ELR (cell line): Measurements from ENCODE around the gene OR5K1.

Source experiments
- DNase-seq: peaks from one replicate; pipeline ENCODE4 v3.0.0-alpha.2; 2015; ENCODE audit warnings: low read depth

OR5K1 gene

DNA sequence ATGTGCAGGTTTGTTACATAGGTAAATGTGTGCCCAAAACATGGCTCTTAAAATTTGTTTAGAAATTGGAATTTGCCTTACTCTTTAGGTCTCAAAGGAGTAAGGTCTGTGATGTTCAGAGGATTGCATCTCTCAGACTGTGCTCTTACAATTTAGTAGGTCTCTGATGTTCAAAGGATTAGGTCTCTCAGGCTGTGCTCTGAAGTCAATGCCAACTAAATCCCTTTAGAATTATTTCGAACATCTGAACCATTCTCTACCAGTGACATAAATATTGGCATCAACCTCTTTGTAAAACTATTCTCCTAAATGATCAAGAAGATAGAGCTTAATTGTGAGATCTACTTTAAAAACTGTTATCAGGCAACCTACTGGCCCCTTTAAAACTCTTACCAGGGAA, at the start of gene OR5K1:
OR5K1 (plus strand) TSS at position 301 of the 400 bp plus-strand sequence. CDS start 6,376 bp downstream, outside the sequence.
- no peak for DNase-seq

DNA sequence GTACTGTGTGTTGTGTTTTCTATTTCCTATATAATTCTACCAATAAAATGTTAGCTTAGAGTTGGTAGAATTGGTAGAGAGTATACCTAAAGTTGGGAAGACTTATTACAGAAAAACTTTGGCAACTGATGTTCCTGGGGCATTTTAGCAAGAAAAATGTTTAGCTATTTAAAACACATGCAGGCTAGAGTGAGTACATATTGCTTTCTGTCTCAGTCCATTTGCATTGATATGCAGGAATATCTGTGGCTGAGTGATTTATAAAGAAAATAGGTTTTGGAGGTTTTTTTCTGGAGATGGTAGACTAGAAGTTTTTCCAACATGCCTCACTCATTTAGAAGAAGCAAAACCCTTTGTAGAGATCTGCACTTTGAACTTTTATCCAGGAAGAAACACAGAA, 30.4 kb upstream of the OR5K1 start:
- no peak for DNase-seq

DNA sequence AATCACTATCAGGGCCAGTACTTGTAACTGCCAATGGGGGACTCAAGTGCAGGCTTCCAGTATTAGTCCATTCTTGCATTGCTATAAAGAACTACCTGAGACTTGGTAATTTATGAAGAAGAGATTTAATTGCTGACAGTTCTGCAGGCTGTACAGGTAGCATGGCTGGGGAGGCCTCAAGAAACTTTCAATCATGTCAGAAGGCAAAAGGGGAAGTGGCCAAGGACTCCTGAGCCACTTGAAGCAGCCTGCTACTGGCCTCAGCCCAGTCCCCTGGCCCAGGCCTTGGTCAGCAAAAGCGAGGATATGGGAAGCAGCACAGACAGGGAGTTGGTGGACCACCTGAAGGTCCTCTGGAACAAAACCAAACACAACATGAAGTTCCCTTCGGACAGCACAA, 29.2 kb upstream of the OR5K1 start:
- no peak for DNase-seq

DNA sequence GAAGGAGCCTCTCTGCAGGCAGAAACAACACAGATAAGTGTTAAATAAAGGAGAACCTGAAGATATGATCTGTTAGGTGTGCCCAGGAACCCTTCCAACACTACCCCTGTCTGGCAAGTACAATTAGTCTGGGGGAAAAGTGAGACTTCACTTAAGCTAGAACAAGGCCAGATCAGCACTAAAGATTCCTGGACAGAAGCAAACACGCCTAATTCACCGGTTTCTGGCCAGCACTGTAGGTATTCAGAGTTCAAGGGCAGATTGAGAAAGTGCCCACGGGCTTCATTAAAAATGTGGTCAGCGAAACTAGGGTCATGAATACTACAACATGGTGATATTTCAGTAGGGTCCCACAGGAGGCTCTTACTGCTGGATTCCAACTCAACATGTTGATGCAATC, 28.6 kb upstream of the OR5K1 start:
- no peak for DNase-seq

DNA sequence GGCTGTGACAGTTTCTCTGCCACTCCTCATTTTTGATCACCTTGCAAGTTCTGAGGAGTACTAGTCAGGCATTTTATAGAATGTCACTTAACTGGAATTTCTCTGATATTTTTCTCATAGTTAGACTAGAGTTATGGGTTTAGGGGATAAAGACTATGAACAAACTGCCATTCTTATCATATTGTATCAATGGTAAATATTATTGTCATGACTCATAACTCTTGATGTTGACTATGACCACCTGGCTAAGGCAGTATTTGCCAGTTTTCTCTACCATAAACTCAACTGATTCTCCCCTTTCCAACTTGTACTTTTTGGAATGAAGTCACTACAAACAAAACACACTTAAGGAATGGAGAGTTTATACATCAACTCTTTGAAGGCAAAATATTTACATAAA, 22.7 kb upstream of the OR5K1 start:
- DNase-seq = no peak

DNA sequence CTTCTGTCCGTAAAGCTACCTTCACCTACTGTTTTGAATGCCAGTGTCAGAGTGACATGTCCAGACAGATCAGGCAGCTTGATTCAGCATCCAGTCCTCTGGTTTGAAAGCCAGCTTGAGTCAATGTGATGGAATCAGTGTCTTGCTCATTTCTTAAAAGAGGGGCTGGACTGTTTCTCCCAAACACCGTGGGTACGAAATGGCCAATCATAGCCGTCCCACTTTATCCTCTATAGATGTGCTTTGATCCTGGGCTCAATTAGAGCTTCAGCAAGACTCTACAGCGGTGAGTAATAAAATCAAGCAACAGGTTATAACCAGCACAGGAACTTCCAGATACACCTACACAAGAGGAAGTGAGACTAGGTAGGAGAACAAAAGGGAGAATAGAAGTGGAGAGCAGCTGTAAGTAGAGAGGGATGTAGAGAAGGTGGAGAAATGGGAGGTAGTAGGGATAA, 17.0 kb upstream of the OR5K1 start:
- no peak for DNase-seq

DNA sequence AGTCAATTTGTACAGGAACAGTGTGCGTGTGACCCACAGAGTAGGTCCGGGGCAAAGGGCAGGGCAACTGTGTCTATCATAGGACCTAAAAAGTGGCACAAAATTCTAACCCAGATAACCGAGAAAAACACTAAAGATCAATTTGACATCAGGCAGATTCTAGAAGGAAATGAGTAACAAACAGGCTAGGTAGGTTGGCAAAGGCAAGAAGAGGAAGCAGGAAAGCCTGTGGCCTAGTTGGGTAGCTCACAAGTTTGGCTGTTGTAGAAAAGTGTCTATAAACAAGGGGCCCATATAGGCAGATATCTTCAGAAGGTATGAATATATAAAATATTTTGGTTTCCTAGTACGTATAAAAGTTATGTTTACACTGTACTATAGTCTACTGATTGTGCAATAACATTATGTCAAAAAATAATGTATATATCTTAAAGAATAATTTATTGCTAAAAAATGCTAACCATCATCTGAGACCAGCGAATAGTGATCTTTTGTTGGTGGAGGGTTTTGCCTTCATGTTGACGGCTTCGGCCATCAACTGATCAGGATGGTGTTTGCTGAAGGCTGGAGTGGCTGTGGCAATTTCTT, 13.3 kb upstream of the OR5K1 start:
- DNase-seq = no peak

DNA sequence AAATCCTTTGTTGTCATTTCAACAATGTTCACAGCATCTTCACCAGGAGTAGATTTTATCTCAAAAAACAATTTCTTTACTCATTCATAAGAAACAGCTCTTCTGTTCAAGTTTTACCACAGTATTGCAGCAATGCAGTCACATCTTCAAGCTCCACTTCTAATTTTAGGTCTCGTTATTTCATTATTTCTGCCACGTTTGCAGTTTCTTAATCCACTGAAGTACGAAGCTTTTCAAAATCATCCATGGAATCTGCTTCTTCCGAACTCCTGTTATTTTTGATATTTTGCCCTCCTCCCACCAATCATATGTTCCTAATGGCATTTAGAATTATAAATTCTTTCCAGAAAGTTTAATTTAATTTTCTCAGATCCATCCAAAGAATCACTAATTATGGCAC, 12.6 kb upstream of the OR5K1 start:
- no peak for DNase-seq

DNA sequence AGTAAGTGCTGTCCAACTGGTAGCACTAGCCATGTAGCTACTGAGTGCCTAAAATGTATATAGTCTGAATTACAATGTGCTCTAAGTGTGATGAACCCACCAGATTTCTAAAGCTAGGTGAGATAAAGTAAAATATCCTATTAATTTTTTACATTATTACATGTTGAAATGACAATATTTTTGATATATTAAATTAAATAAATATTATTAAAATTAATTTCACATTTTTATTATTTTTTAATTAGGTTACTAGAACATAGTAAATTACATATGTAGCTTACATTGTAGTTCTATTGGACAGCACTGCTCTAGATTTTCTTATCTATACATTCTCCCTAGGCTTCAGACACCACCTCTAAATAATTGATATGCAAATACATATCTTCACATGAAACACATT, 9.2 kb upstream of the OR5K1 start:
- DNase-seq = no peak

DNA sequence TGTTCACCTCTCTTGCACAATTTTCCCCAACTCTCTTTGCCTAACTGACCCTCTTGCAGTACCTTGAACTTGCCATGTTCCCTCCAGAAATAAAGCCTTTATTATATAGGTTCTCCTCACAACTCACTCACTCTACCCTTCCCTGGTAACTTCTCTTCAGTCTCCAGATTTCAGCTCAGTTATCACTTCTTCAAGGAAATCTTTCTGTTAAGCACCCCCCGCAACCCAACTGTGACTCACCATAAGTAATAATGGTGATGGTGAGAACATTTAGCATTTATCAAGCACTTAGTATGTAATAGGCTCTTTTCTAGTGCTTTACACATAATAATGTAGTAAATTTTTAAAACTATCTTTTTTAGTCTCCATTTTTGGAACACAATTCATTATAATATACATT, 8.1 kb upstream of the OR5K1 start:
- peak; percentile 8 for DNase-seq

DNA sequence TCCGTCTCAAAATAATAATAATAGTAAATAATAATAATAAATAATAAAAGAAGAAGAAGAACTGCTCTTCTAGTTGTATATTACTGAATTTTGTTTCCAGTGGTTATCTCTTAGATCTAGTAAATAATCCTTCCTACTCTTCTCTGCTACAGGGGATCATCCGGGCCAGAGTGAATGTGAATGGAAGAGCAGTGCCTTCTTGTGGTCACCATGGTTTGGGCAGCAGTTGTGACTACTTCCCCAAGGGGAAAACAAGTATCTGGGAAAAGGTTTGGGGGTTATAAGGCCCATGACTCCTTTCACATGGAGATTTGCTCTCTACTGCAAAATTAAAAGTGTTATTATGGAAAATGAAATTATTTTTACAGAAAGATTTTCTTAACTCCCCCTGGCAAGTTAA, 5.5 kb upstream of the OR5K1 start:
- peak; percentile 3 for DNase-seq

DNA sequence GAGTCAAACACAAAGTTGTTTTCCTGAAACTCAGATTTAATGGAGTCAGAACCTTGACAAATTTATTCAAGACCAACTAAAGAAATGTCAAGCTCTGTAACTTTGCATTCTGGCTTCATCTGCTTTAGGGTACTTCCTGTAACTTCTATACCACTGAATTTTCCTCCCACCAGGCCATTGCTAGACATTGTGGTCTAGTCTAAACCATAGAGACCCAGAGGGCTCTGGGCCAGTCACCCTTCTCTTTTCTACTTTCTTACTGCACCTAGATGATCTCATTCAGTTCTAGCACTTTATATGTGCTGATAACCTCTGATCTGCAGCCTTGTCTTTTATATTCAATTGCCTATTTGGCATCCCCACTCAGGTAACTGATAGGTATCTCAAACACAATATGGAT, 2.8 kb upstream of the OR5K1 start:
- DNase-seq = no peak

DNA sequence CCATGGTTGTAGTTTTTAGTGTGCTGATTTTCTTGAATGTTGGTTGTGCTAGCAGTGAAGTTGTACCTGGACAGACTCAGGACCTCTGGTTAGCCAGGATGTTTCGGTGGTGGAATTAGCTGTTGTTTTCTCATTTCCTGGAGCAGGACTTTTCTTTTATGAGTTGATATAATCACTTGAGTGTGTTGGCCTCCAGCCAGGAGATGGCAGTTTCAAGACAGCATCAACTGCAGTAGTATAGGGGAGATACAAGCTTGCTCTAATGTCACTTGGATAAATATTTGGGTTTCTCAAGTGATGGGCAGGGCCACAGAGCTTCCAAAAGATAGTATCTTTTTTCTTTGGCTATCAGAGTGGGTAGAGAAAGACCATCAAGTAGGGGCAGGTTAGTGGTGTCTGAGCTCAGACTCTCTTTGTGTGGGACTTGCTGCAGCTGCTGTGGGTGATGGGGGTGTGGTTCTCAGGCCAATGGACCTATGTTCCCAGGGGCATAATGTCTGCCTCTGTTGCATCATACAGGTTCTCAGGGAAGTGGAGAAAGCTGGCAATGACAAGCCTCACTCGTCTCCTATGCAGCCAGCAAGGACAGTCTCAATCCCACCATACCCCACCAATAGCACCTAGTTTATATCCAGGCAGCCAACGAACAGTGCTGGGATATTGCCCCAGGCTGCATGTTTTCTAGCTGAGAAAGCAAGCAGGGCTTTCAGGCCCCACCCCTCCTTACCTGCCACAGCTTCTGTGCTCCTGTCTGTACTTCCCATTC, 19.9 kb downstream of the OR5K1 start:
- DNase-seq = peak; percentile 1

DNA sequence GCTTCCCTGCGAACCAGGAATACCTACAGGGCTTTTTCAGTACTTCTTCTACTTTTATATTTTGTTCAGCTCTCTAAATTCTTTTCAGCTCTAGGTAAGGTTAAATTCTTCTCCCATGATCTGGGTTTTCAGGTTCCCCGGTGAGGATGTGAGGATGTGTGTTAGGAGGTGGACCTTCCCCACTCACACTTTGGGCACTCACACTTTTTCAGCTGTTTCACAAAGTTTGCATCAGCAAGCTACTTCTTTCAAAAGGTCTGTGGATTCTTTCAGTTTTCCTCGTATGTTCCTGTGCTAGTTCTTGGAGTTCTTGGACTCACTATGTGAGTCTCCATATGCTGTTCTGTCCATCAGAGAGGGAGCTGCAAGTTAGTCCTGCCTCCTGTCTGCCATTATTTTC, 20.6 kb downstream of the OR5K1 start:
- no peak for DNase-seq

DNA sequence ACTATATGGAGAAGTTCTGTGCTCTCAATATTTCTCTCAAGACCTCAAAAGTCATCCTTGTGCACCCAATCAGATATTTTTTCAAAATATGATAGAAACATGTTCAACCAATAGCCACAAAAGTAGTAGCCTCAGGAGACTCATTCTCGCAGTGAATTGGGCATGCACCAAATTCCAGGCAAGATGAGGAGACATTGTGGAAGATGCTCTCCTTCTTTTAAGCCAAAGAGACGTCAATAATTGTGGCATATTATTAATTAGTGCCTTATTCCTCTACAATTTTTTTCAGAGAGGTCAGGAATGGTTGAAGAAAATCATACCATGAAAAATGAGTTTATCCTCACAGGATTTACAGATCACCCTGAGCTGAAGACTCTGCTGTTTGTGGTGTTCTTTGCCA, 34.4 kb downstream of the OR5K1 start, which contains the start of gene OR5K2:
OR5K2 (plus strand) TSS at position 301 of the 400 bp plus-strand sequence; CDS start at position 301, 0 bp downstream.
- no peak for DNase-seq

DNA sequence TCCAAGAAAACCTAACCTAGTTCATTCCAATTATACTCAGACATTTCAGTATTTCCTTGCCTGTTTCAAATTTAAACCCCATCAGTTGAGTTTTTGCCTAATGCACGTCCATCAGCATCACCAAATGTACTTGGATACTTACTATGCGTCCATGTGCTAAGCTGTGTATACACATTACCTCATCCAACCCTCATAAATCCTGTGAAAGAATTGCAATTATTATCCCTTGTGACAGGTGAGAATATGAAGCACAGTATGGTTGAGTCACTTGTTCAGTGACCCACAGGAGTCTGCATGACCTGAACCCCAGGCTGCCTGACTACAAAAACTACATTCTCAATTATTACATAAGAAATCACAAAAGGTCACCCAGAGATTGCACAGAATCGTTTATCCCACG, 37.0 kb downstream of the OR5K1 start:
- no peak for DNase-seq

DNA sequence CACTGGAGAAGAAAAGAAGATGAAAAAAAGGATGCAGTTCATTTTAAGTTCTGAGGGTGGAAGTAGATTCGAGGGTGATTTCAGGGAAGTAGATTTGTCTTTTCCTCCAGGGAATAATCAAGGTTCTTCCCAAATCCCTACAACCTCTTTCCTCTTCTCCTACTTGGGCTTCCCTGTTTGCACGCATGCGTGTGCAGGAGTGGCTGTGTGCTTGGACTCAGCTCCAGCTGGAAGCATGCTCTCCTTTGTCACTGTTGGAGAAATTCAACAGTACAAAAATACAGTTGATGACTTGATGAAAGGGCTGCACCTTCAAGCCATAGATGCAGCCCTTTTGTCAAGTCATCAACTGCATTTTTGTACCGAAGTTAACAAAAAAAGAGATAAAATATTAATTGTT, 38.3 kb downstream of the OR5K1 start:
- no peak for DNase-seq

DNA sequence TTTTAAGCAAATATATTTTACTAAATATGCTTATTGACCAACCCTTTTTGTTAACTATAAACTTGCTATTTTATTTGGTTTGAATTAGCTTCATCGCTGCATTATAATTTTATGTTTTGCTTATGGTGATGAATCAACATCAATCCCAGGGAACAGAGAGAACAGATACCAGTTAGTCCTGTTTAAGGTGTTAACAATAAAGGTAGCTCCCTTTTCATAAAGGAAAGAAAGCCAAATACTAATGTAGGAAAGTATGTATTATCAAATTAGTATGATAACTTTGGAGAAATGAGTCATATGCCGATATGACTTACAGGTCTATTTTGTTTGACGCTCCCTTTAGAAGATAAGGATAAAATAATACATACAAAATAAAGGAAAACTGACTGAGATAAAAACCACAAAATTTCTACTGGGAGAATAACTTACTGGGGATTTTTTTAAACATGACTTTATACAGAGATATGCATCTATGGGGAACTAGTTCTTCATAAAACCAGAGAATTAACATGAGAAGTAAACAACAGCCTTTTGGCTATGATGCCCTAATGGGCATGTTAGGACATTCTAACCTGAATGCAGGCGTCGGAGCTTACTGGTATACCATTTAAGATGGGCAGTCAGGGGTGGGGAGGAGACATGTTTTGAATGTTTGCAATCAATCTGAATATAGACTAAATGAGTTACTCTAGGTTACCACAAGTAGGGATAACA, 39.0 kb downstream of the OR5K1 start:
- no peak for DNase-seq

DNA sequence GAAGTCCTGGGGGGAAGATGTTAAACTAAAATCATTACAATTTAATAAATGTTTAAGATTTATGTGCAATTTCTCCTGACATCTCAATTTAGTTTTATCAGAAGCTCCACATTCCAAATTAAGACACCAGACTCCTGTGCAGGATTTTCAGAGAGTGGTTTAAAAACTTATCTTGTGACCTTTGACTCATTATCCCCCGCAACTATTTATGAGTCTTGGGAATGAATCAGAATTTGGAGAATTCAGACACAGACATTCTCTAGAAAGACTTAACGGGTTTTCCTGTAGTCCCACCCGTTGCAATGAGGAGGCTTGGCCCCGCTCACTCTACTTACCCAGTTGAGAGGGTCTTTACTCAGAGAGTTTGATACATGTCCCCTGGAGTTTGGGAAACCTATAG, 41.5 kb downstream of the OR5K1 start:
- DNase-seq = peak; percentile 10

DNA sequence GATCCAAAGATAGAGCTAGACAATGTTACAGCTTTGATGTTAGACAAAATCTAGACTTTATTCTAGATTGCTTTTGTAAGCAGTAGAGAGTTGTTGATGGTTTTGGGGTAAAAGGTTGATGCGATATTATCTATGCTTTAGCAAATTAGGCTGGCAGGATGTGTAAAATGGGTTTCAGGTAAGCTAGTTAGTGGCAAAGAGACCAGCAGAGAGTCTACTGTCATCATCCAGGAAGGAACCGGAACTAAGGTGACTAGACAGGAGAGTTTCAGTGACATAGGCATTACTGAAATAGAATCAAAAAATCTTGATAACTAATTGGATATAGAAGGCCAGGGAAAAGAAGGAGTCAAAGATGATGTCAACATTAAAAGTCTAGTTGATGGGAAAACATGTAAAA, 45.6 kb downstream of the OR5K1 start:
- DNase-seq = no peak

DNA sequence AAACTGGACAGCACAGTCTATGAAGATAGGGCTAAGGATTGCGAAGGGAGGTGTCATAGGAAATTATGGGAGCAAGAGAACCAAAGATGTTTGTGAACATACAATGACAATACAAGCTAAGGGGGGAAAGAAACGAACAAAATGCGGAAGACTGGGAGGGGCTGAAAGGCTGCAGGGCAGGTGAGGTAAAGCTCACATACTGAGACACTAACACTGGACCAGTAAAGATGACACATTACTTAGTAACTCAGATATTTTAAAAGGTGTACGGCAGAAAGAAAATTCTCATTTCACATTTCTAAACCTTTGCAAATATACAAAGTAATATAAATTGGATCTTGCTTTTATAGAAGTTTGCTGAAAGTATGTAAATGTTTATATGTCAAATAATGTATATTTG, 49.6 kb downstream of the OR5K1 start:
- no peak for DNase-seq

DNA sequence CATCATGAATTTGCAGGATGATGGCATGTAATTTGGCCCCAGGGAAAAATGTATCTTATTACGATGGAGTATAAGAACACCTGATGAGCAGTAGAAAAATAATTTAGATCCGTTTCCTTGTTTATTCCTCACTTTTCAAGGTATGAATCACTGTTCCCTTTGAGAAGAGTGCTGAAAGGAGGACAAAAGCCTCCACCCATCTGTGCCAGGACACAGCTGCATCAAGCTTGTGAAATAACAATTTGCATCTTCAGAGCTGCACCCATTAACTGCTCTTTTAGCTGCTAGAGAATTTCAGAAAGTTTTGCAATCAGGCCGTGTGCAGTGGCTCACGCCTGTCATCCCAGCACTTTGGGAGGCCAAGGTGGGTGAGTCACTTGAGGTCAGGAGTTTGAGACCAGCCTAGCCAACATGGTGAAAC, 50.1 kb downstream of the OR5K1 start:
- peak; percentile 62 for DNase-seq

DNA sequence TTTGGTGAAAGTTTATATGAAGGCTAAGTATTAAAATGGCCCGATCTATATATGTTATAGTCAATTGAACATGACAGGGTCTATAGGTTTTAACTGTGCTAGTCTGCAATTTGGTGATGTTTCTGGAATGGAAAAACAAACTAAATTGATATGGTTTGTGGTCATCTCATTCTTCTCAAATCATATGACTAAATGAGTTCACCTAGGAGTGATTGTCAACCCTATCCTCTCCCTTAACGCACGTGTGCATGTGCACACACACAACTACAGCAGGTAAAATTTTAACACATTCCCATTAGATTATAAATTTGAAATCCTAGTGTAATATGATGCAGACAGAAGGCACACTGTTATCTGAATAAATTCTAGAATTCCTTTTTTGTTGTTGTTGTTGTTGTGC, 50.7 kb downstream of the OR5K1 start:
- DNase-seq = no peak
